ENCODE data around the gene RORB.

- TF ChIP-seq POLR2AphosphoS5 (IDR thresholded peaks at IDR 0.05; ENCODE audit: low read depth, low read length) (no peak), TAF1 (IDR thresholded peaks at IDR 0.05; ENCODE audit: low read depth, low read length) (no peak), POLR2A (IDR thresholded peaks at IDR 0.05; ENCODE audit: low read depth, low read length) (no peak), POU2F2 (IDR thresholded peaks at IDR 0.05; ENCODE audit: low read depth, low read length) (no peak), SPI1 (IDR thresholded peaks at IDR 0.05; ENCODE audit: low read depth, low read length) (no peak), PAX5 (IDR thresholded peaks at IDR 0.05; ENCODE audit: insufficient read depth, low read length, severe bottlenecking) (no peak)
Measured at GRCh38 chr9:74570879-74571512, 73.9 kb downstream of the RORB start.
